GM23338 (cell line): ENCODE results near the gene HSPA12B. TPM values are rescaled to one million over a fixed set of nuclear protein-coding genes. Genes with fewer than 3 reads are reported as not detected.

Experiments
- ATAC-seq: fragments of 200-7000 bp; cut with Tn5 transposase; 3 replicates; pipeline ENCODE4 v1.9.1; 2020
- DNase-seq: peaks from one replicate; pipeline ENCODE4 v3.0.0-alpha.2; 2015; ENCODE audit warnings: low spot score
- H2AFZ ChIP-seq: fragments of 200-600 bp; sonication (generic); 2 replicates; pipeline ENCODE4 v1.8.0; 2016; ENCODE audit warnings: antibody characterized with exemption, mild to moderate bottlenecking, moderate library complexity
- H3F3A ChIP-seq: fragments of 200-600 bp; sonication (generic); replicated peaks from 2 replicates; pipeline ENCODE4 v1.8.0; 2017; ENCODE audit warnings: antibody characterized with exemption, mixed run types, low read depth
- H3K27ac ChIP-seq: fragments of 200-600 bp; sonication (generic); 2 replicates; pipeline ENCODE4 v1.6.1; 2016; ENCODE audit warnings: low read depth
- H3K27me3 ChIP-seq: fragments of 200-600 bp; sonication (generic); 2 replicates; pipeline ENCODE4 v1.8.0; 2016; ENCODE audit warnings: mild to moderate bottlenecking, mixed run types, moderate library complexity; ENCODE audit not compliant: insufficient read depth
- H3K36me3 ChIP-seq: fragments of 200-600 bp; sonication (generic); 2 replicates; pipeline ENCODE4 v1.8.0; 2016; ENCODE audit warnings: mild to moderate bottlenecking; ENCODE audit not compliant: insufficient read depth
- H3K4me1 ChIP-seq: fragments of 200-600 bp; sonication (generic); 2 replicates; pipeline ENCODE4 v1.8.0; 2016; ENCODE audit warnings: mild to moderate bottlenecking, moderate library complexity; ENCODE audit not compliant: insufficient read depth
- H3K4me2 ChIP-seq: fragments of 200-600 bp; sonication (generic); 2 replicates; pipeline ENCODE4 v1.7.1; 2017; ENCODE audit warnings: mixed run types
- H3K4me3 ChIP-seq: fragments of 200-600 bp; sonication (generic); 2 replicates; pipeline ENCODE4 v1.6.1; 2016; ENCODE audit warnings: mixed run types
- H3K79me2 ChIP-seq: fragments of 200-600 bp; sonication (generic); replicated peaks from 2 replicates; pipeline ENCODE4 v1.8.0; 2017; ENCODE audit warnings: mild to moderate bottlenecking; ENCODE audit not compliant: insufficient read depth
- H3K9me2 ChIP-seq: fragments of 200-600 bp; sonication (generic); 2 replicates; pipeline ENCODE4 v1.8.0; 2017; ENCODE audit not compliant: insufficient read depth
- H4K20me1 ChIP-seq: fragments of 200-600 bp; sonication (generic); replicated peaks from 2 replicates; pipeline ENCODE4 v1.8.0; 2017; ENCODE audit warnings: mild to moderate bottlenecking; ENCODE audit not compliant: insufficient read depth
- H3K27ac Mint-ChIP-seq: 2 replicates; pipeline ENCODE4 v1.8.0; 2020; ENCODE audit warnings: inconsistent platforms, mild to moderate bottlenecking, moderate library complexity, mixed read lengths
- H3K27me3 Mint-ChIP-seq: 3 replicates; pipeline ENCODE4 v1.8.0; 2022; ENCODE audit warnings: low read depth, mild to moderate bottlenecking, moderate library complexity, mixed read lengths, inconsistent platforms; ENCODE audit not compliant: insufficient read depth, poor library complexity
- H3K36me3 Mint-ChIP-seq: 3 replicates; pipeline ENCODE4 v1.8.0; 2021; ENCODE audit warnings: low read depth, mild to moderate bottlenecking, inconsistent platforms, moderate library complexity, mixed read lengths
- H3K4me1 Mint-ChIP-seq: 3 replicates; pipeline ENCODE4 v1.8.0; 2020; ENCODE audit warnings: mild to moderate bottlenecking, inconsistent platforms, mixed read lengths
- H3K4me3 Mint-ChIP-seq: 3 replicates; pipeline ENCODE4 v1.8.0; 2021; ENCODE audit warnings: moderate library complexity, mild to moderate bottlenecking, inconsistent platforms, mixed read lengths
- H3K9me3 Mint-ChIP-seq: 3 replicates; pipeline ENCODE4 v1.8.0; 2020; ENCODE audit warnings: moderate library complexity, mild to moderate bottlenecking, inconsistent platforms, mixed read lengths
- CREB1 ChIP-seq: fragments of 250-450 bp; sonication (Bioruptor Pico); IDR thresholded peaks from 2 replicates; pipeline ENCODE4 v1.5.0; 2020; ENCODE audit warnings: low read depth, mild to moderate bottlenecking, moderate library complexity
- EZH2 ChIP-seq: fragments of 200-600 bp; sonication (generic); IDR thresholded peaks from one replicate; pipeline ENCODE4 v1.8.0; 2017; ENCODE audit warnings: antibody characterized with exemption, mild to moderate bottlenecking, low read depth; ENCODE audit not compliant: unreplicated experiment
- EZH2phosphoT487 ChIP-seq: fragments of 200-600 bp; sonication (generic); IDR thresholded peaks from one replicate; pipeline ENCODE4 v1.8.1; 2018; ENCODE audit warnings: antibody characterized with exemption; ENCODE audit not compliant: unreplicated experiment
- JUNB ChIP-seq: IDR thresholded peaks from one replicate; pipeline ENCODE4 v1.6.1; 2016; ENCODE audit warnings: antibody characterized with exemption; ENCODE audit not compliant: unreplicated experiment
- NANOG ChIP-seq: IDR thresholded peaks from 2 replicates; pipeline ENCODE4 v1.6.1; 2016; ENCODE audit warnings: antibody characterized with exemption, borderline replicate concordance
- POLR2AphosphoS5 ChIP-seq: IDR thresholded peaks from 2 replicates; pipeline ENCODE4 v1.6.1; 2016; ENCODE audit warnings: antibody characterized with exemption, low read depth
- REST ChIP-seq: IDR thresholded peaks from one replicate; pipeline ENCODE4 v1.6.1; 2018; ENCODE audit warnings: antibody characterized with exemption; ENCODE audit not compliant: unreplicated experiment
- STAT1 ChIP-seq: IDR thresholded peaks from one replicate; pipeline ENCODE4 v1.6.1; 2016; ENCODE audit warnings: antibody characterized with exemption; ENCODE audit not compliant: unreplicated experiment
- ZNF114 ChIP-seq: fragments of 250-450 bp; sonication (Bioruptor Pico); IDR thresholded peaks from 2 replicates; pipeline ENCODE4 v1.5.0; 2020; ENCODE audit warnings: mild to moderate bottlenecking, moderate library complexity
- ZNF331 ChIP-seq: fragments of 250-450 bp; sonication (Bioruptor Pico); IDR thresholded peaks from 2 replicates; pipeline ENCODE4 v1.5.0; 2020; ENCODE audit warnings: low read depth, mild to moderate bottlenecking, moderate library complexity
- polyA plus RNA-seq: library from polyadenylated mRNA; unstranded; fragments of >200 nt; fragmentation: Nextera tagmentation; extraction: Ambion mirVana; gene quantifications from 2 replicates; pipeline ENCODE4 v1.2.1, GENCODE V29; 2016
- total RNA-seq: library from RNA; depleted of rRNA; stranded (reverse); fragments of >200 nt; shearing (Covaris generic); gene quantifications from 2 replicates; pipeline ENCODE4 v1.2.3, GENCODE V29; 2014
- TF ChIP-seq, protein P1 (sequence below): IDR thresholded peaks from 2 replicates; pipeline ENCODE4 v1.6.1; 2016; ENCODE audit warnings: antibody characterized with exemption
- TF ChIP-seq, protein P2 (sequence below): fragments of 250-450 bp; sonication (Bioruptor Pico); IDR thresholded peaks from 2 replicates; pipeline ENCODE4 v1.5.0; 2020; ENCODE audit warnings: mild to moderate bottlenecking, moderate library complexity
- TF ChIP-seq, protein P3 (sequence below), 2 experiments: fragments of 200-600 bp in 1 of 2; sonication (generic) in 1 of 2; conservative IDR thresholded peaks; 2 replicates each; pipeline versions ENCODE4 v1.5.1 to v1.6.1; 2016 to 2017; ENCODE audit warnings: antibody characterized with exemption in 2 of 2, low read depth in 2 of 2, mild to moderate bottlenecking in 2 of 2, moderate library complexity in 1 of 2

The HSPA12B gene
- total and polyA plus RNA-seq, 2 experiments from 2014 or later = 2.8 to 6.5 TPM

DNA sequence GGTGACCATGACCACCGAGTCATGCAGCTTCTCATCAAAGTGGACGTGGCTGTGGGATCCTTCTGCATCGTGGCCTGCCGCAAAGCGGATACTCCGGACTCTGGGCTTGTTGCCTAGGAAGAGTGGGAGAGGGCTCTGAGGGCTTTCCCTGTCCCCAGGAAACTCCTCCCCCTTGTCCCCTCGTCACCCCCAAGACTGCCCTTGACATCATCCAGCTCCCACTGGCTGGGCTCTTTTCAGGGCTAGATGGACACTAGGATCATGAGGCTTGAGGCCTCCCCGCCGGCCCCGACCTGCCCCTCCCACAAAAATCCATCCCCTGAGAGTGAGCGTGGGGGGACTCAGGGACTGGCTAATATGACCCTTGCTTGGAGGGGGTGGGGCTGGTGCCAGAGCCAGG is 26.1 kb downstream of the HSPA12B start:
- H3K27me3 Mint-ChIP-seq = peaks cover 14% of the 10 kb centered on the region
- no peaks in the 10 kb centered on the region for H3K4me1 Mint-ChIP-seq
- H3K36me3 Mint-ChIP-seq = peaks cover 22% of the 10 kb centered on the region
- no peak overlapping the region for H3K27ac Mint-ChIP-seq
- H3K9me3 Mint-ChIP-seq = no peaks in the 10 kb centered on the region
- DNase-seq (no peak), ATAC-seq (no peak)
- H4K20me1 ChIP-seq = peaks cover 18% of the 10 kb centered on the region
- H3K4me3 ChIP-seq = no peak overlapping the region
- H3K4me1 ChIP-seq = peaks cover 10% of the 10 kb centered on the region
- H3K27ac ChIP-seq = no peak overlapping the region
- TF ChIP-seq NANOG (no peak), EZH2phosphoT487 (no peak), JUNB (no peak), EZH2 (no peak), POLR2AphosphoS5 (no peak), STAT1 (no peak), ZNF331 (no peak), CREB1 (CRISPR knock-in tag) (no peak), ZNF114 (CRISPR knock-in tag) (no peak), REST (no peak)
- TF ChIP-seq, protein P1, sequence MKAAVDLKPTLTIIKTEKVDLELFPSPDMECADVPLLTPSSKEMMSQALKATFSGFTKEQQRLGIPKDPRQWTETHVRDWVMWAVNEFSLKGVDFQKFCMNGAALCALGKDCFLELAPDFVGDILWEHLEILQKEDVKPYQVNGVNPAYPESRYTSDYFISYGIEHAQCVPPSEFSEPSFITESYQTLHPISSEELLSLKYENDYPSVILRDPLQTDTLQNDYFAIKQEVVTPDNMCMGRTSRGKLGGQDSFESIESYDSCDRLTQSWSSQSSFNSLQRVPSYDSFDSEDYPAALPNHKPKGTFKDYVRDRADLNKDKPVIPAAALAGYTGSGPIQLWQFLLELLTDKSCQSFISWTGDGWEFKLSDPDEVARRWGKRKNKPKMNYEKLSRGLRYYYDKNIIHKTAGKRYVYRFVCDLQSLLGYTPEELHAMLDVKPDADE = no peak
- TF ChIP-seq, protein P2, sequence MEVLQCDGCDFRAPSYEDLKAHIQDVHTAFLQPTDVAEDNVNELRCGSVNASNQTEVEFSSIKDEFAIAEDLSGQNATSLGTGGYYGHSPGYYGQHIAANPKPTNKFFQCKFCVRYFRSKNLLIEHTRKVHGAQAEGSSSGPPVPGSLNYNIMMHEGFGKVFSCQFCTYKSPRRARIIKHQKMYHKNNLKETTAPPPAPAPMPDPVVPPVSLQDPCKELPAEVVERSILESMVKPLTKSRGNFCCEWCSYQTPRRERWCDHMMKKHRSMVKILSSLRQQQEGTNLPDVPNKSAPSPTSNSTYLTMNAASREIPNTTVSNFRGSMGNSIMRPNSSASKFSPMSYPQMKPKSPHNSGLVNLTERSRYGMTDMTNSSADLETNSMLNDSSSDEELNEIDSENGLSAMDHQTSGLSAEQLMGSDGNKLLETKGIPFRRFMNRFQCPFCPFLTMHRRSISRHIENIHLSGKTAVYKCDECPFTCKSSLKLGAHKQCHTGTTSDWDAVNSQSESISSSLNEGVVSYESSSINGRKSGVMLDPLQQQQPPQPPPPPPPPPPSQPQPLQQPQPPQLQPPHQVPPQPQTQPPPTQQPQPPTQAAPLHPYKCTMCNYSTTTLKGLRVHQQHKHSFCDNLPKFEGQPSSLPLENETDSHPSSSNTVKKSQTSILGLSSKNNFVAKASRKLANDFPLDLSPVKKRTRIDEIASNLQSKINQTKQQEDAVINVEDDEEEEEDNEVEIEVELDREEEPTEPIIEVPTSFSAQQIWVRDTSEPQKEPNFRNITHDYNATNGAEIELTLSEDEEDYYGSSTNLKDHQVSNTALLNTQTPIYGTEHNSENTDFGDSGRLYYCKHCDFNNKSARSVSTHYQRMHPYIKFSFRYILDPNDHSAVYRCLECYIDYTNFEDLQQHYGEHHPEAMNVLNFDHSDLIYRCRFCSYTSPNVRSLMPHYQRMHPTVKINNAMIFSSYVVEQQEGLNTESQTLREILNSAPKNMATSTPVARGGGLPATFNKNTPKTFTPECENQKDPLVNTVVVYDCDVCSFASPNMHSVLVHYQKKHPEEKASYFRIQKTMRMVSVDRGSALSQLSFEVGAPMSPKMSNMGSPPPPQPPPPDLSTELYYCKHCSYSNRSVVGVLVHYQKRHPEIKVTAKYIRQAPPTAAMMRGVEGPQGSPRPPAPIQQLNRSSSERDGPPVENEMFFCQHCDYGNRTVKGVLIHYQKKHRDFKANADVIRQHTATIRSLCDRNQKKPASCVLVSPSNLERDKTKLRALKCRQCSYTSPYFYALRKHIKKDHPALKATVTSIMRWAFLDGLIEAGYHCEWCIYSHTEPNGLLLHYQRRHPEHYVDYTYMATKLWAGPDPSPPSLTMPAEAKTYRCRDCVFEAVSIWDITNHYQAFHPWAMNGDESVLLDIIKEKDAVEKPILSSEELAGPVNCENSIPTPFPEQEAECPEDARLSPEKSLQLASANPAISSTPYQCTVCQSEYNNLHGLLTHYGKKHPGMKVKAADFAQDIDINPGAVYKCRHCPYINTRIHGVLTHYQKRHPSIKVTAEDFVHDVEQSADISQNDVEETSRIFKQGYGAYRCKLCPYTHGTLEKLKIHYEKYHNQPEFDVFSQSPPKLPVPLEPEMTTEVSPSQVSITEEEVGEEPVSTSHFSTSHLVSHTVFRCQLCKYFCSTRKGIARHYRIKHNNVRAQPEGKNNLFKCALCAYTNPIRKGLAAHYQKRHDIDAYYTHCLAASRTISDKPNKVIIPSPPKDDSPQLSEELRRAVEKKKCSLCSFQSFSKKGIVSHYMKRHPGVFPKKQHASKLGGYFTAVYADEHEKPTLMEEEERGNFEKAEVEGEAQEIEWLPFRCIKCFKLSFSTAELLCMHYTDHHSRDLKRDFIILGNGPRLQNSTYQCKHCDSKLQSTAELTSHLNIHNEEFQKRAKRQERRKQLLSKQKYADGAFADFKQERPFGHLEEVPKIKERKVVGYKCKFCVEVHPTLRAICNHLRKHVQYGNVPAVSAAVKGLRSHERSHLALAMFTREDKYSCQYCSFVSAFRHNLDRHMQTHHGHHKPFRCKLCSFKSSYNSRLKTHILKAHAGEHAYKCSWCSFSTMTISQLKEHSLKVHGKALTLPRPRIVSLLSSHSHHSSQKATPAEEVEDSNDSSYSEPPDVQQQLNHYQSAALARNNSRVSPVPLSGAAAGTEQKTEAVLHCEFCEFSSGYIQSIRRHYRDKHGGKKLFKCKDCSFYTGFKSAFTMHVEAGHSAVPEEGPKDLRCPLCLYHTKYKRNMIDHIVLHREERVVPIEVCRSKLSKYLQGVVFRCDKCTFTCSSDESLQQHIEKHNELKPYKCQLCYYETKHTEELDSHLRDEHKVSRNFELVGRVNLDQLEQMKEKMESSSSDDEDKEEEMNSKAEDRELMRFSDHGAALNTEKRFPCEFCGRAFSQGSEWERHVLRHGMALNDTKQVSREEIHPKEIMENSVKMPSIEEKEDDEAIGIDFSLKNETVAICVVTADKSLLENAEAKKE (CRISPR knock-in tag) = no peak
- TF ChIP-seq, protein P3, sequence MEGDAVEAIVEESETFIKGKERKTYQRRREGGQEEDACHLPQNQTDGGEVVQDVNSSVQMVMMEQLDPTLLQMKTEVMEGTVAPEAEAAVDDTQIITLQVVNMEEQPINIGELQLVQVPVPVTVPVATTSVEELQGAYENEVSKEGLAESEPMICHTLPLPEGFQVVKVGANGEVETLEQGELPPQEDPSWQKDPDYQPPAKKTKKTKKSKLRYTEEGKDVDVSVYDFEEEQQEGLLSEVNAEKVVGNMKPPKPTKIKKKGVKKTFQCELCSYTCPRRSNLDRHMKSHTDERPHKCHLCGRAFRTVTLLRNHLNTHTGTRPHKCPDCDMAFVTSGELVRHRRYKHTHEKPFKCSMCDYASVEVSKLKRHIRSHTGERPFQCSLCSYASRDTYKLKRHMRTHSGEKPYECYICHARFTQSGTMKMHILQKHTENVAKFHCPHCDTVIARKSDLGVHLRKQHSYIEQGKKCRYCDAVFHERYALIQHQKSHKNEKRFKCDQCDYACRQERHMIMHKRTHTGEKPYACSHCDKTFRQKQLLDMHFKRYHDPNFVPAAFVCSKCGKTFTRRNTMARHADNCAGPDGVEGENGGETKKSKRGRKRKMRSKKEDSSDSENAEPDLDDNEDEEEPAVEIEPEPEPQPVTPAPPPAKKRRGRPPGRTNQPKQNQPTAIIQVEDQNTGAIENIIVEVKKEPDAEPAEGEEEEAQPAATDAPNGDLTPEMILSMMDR (conservative IDR thresholded peaks at IDR 0.05; ENCODE audit: low read depth in 2 of 2) = no peak
- peaks cover 7% of the 10 kb centered on the region for H3K36me3 ChIP-seq
- no peaks in the 10 kb centered on the region for H3K9me2 ChIP-seq
- no peak overlapping the region for H3K4me3 Mint-ChIP-seq
- no peaks in the 10 kb centered on the region for H3F3A ChIP-seq
- H2AFZ ChIP-seq = no peak overlapping the region
- H3K27me3 ChIP-seq = no peaks in the 10 kb centered on the region
- no peak overlapping the region for H3K4me2 ChIP-seq
- H3K79me2 ChIP-seq = peaks cover 12% of the 10 kb centered on the region; the same call in 1 of the 2 replicates
